Measurements from ENCODE around the gene TEX51.

TEX51 gene

DNA sequence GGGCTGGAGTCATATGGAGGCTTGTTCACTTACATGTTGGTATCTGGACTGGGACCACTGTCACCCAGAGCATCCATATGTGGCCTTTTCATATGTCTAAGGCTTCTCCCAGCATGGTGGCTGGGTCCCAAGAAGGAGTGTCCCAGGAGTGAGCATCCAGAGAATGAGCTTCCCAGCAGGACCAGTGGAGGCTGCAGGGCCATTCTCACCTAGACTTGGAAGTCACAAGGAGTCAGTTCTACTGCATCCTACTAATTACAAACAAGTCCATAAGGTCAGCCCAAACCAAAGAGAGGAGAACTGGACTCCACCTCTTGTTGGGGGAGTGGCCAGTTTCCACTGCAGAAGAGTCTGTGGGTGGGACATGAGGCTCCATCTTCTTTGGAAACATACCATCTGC is 5.1 kb upstream of the TEX51 start:
- DNase-seq = peak; percentile 7

DNA sequence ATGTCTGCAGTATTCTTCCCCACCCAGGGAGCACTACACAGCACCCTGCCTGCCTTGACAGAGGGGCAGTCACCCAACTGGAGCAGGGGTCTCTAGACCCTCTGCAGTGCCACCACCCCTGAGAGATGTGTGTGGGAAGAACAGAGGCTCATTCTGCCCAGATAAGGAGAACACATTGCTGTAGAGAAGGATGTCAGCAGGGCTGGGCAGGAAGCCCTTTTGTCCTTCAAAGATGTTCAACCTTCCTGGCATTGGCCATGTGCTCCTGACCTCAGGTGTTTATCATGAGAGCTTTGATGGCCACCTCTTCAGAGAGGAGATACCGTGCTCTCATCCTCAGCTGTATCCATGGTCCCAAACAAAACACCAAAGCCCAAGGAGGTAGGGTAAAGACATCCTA is 4.6 kb upstream of the TEX51 start:
- no peak for DNase-seq

GRCh38 chr2:126894585-126895182 is 4.0 kb upstream of the TEX51 start:
- peak; percentile 8 for DNase-seq

DNA sequence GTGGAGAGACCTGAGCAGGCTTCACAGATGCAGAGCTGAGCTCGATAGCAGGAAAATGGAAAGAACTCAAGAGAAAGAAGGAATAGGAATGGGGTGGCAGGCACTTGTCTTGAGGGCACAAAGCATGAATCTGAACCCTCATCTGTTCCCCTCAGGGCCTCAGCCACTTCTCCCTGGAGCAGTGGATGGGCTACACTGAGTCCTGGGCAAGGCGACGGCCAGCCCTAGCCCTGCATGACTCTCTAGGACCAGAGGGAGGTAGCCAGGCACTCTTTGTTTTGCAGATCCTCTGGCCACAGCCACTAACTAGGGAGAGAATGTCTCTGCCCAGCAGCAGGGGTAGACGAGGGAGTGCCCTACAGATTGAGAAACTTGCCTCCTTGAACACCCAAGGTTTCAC is 3.4 kb upstream of the TEX51 start:
- DNase-seq = peak; percentile 4

DNA sequence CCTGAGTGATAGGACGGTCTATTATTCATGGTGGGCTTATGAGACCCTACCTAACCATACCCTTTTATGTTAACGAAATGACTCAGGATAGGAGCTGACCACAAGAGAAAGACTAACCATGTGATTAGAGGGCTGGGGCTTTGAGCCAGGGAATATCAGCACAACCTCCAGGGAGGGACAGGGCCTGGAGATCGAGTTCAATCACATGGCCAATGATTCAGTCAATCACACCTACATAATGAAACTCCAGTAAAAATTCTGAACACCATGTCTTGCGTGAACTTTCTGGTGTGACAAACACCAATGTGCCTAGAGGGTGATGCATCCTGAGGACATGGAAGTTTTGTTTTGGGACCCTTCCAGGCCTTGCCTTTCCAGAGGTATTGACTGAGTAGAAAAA is 2.2 kb upstream of the TEX51 start:
- peak; percentile 6 for DNase-seq

DNA sequence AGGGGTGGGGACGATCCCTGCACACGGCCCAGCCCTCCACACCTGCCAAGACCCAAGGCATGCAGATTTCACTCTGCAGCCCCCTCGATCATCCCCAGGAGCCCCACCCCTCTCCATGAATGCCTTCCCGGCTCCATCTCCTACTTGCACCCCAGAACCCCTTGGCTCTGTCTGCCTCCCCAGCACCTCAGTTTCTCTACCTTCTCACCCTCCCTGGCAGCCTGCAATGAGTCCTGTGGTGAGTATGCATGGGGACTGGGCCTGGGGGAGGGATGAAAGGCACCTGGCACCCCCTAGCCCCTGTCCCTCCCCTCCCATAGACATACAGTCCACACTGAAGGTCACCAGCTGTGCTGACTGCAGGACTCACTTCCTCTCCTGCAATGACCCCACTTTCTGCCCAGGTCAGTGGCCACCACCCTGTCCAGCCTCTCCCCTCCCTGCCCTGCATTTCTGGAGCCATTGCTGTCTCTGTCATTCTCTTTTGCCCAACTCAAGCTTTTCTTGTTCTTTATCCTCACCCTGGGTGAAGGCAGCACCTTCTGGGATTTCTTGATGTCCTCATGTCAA is 1.0 kb downstream of the TEX51 start:
- no peak for DNase-seq

- DNase-seq = peak; percentile 5
Observed at GRCh38 chr2:126900646-126901319, 2.1 kb downstream of the TEX51 start.

GRCh38 chr2:126901459-126901858 is 2.8 kb downstream of the TEX51 start:
- DNase-seq = peak; percentile 8

DNA sequence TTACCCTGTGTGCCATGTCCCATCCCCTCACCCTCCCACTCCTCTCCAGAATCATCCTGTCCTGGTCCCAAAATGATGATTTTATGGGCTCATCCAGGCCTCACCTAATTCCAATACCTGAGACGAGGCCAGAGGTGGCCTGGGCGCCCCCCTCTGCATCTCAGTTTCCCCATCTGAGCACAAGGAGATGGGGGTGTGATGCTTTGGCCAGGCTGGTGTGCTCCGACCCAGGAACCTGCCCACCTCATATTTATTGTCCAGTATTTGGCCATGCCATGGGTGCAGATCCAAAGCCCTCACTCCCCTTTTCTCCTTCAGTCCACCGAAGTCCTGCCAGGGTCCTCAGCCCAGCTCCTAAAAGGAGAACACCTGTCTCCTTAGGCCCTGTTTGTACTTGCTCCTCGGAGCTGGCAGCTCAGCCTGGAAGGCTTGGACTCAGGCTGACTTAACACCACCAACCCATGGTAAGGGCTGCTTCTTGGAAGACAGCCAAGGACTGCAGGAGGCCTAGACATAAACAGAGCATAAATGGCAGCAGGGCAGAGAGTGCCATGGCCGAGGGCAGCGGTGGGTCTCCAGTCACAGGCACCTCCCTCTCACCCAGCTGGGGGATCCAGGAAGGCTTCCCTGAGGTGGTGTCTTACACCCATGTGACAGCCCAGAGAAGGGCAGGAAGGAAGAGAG is 3.6 kb downstream of the TEX51 start:
- no peak for DNase-seq

- DNase-seq = no peak
Observed at GRCh38 chr2:126902859-126903258, 4.2 kb downstream of the TEX51 start.

DNA sequence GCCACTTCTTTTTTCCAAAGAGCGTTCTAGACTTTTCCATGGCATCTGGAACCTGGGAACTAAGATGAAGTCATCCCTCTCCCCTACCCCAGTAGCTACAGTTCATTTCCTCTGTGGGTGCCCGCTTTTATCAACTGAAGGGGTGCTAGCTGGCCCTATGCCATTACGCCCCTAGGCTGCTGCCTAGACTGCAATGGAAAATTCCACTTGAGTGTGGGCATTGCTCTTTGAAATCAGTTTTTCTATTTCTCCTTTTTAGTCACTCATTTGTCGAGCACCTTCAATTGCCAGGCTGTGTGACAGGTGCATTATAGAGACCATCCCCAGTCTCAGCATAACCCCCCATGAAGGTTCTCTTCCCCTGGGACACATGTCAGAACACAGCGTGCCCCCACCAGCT is 7.3 kb downstream of the TEX51 start:
- DNase-seq = no peak

GRCh38 chr2:126906781-126907180 is 8.1 kb downstream of the TEX51 start:
- no peak for DNase-seq

GRCh38 chr2:126907671-126908070 is 9.0 kb downstream of the TEX51 start:
- no peak for DNase-seq

GRCh38 chr2:126908721-126909177 is 10.1 kb downstream of the TEX51 start:
- DNase-seq = no peak

GRCh38 chr2:126909366-126909765 is 10.7 kb downstream of the TEX51 start:
- DNase-seq = no peak

DNA sequence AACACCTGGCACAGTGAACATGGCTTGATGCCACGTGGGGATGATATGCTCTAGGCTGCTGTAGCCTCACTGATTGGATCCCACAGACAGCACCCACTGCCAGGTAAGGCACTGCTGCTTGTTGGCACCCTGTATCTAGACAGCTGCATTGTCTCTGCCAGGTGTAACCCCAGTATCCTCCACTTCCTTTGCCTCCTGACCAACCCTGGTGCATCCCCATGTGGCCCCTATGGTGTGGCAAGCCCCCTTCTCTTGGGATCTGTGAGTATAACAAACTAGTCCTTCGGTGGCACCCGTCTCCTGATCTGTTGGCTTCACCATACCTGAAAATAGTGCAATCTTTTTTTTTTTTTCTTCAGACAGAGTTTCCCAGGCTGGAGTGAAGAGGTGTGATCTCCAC is 11.1 kb downstream of the TEX51 start:
- DNase-seq = no peak

GRCh38 chr2:126910637-126911036 is 11.9 kb downstream of the TEX51 start:
- no peak for DNase-seq

GRCh38 chr2:126911111-126911796 is 12.6 kb downstream of the TEX51 start:
- DNase-seq = no peak

GRCh38 chr2:126912201-126912600 is 13.5 kb downstream of the TEX51 start:
- DNase-seq = no peak

DNA sequence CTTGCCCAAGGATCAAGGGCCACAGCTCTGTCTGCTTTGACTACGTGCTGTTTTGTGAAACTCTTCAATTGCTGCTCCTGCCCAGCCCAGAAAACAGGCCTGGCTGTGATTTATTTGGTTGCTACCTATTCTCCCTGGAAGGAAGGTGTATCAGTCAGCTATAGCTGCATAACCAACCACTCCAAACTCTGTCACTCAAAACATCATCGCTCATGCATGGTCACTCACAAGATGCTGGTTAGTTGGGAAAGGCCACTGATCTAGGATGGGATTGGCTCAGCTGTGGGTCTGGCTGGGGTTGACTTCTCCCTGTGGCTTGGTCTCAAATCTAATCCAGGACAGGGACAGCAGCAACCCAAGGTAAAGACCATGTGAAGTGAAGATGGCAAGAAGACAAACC is 14.6 kb downstream of the TEX51 start:
- no peak for DNase-seq

DNA sequence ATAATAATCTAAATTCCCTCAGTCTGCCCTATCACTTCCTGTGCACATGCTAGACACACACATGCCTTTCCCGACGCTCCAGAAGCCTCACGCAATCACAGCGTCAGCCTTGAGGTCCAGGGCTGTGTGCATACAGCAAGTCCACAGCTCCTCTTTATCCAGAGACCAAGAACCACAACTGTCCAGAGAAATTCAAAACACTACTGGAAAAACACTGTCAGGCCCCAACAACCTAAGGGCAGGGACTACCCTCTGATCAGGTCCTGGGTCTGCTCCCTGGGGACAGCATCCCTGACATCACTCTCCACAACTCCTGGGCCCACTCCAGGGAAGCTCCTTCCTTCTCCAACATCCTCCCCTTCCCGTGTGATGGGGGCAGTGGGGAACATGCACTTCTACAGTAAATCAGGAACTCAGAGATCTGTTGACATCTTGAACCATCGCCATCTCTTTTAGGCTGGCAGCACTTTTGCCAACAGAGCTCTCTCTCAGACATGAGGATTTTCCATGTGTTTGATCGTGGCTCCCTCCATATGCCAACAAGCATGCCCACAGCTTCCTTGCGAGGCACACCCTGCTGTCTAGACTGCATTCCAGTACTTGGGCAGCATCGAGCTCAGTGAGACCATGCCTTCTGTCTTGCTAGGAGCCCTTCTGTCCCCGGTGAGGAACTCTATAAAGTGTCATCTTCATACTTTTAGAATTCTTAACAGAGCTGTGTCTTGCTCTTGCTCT is 15.4 kb downstream of the TEX51 start:
- no peak for DNase-seq

DNA sequence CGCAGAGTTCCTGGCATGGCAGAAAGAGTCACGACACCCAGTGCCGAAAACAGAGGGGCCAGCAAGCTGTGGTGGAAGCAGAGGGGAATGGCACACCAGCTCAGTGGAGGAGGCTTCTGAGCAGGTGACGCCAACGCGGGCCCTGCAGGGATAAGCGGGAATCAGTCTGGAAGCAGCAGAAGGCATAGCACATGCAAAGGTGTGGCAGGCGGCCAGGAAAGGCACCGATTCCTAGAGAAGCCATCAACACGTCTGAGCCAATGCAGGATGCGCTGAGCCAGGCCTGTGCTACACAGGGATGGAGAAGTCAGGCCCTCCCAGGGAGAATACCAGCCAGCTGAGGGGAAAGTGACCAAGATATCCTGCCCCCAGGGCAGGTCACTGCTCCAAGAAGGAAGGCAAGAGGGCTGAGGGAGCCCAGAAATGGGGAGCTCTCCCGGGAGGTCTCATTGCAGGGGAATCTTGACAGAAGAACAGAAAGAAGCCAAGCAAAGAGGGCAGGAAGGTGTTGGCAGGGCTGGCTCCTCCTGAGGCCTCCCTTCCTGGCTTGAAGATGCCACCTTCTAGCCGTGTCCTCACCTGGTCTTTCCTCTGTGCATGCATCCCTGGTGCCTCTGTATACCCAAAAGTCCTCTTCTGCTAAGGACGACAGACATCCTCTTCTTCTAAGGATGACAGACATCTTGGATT is 16.3 kb downstream of the TEX51 start:
- DNase-seq = no peak

Measured in femur (tissue), 1 donor.